ENCODE data around the gene TXNRD3. TPM values are rescaled to one million over a fixed set of nuclear protein-coding genes. Genes with fewer than 3 reads are reported as not detected.

The TXNRD3 gene
- total and polyA plus RNA-seq, 5 donors from 2014 or later, result 0.22 to 0.81 (median 0.66) TPM

- no peak overlapping the region for H3K27ac Mint-ChIP-seq
- peaks cover 0 to 4% (median under 1%) of the 10 kb centered on the region in 4 donors for H3K4me1 Mint-ChIP-seq
- ATAC-seq (ENCODE audit: low read depth in 2 of 2) (no peak), DNase-seq (no peak)
- H3K36me3 Mint-ChIP-seq, result no peaks in the 10 kb centered on the region
- Histone ChIP-seq H3K4me1 (ENCODE audit: control insufficient read depth, insufficient read depth, low read length, poor library complexity, severe bottlenecking) (no peaks in the 10 kb centered on the region), H3K9me3 (ENCODE audit: control insufficient read depth in 2 of 2, low read length in 2 of 2) (no peaks in the 10 kb centered on the region), H3K36me3 (ENCODE audit: control insufficient read depth, insufficient read depth, low read length) (no peaks in the 10 kb centered on the region), H3K27ac (ENCODE audit: insufficient read depth, low read length, poor library complexity, severe bottlenecking) (no peak overlapping the region), H3K4me3 (ENCODE audit: low read depth, low read length) (no peak overlapping the region), H3K27me3 (ENCODE audit: control insufficient read depth, insufficient read depth, low read length) (no peaks in the 10 kb centered on the region)
- H3K27me3 Mint-ChIP-seq, result no peaks in the 10 kb centered on the region
- H3K9me3 Mint-ChIP-seq, result peaks cover 0 to 3% (median 0%) of the 10 kb centered on the region in 7 donors
- no peak overlapping the region for H3K4me3 Mint-ChIP-seq
These were observed 30.6 kb upstream of the TXNRD3 start for GRCh38 chr3:126685493-126685892.

DNA sequence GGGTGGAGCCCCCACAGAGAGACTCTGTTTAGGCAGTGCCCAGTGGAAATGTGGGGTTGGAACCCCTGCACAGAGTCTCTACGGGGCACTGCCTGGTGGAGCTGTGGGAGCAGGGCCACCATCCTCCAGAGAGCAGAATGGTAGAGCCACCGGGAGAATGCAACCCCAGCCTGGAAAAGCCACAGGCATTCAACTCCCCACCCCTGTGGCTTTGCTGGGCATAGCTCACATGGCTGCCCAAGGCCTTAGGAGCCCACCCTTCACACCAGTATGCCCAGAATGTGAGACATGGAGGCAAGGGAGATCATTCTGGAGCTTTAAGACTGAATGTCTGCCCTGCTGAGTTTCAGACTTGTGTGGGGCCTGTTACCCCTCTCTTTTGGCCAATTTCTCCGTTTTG lies 30.1 kb upstream of the TXNRD3 start:
- H3K4me1 ChIP-seq (ENCODE audit: control insufficient read depth, insufficient read depth, low read length, poor library complexity, severe bottlenecking), result no peaks in the 10 kb centered on the region
- peaks cover 0 to 4% (median under 1%) of the 10 kb centered on the region in 4 donors for H3K4me1 Mint-ChIP-seq
- H3K27ac Mint-ChIP-seq, result no peak overlapping the region
- H3K36me3 ChIP-seq (ENCODE audit: control insufficient read depth, insufficient read depth, low read length), result no peaks in the 10 kb centered on the region
- H3K4me3 Mint-ChIP-seq, result no peak overlapping the region
- H3K27ac ChIP-seq (ENCODE audit: insufficient read depth, low read length, poor library complexity, severe bottlenecking), result no peak overlapping the region
- no peaks in the 10 kb centered on the region for H3K9me3 ChIP-seq (ENCODE audit: control insufficient read depth in 2 of 2, low read length in 2 of 2)
- ATAC-seq (ENCODE audit: low read depth in 2 of 2) (no peak), DNase-seq (no peak)
- H3K4me3 ChIP-seq (ENCODE audit: low read depth, low read length), result no peak overlapping the region
- H3K36me3 Mint-ChIP-seq, result no peaks in the 10 kb centered on the region
- peaks cover 0 to 3% (median 0%) of the 10 kb centered on the region in 7 donors for H3K9me3 Mint-ChIP-seq
- H3K27me3 ChIP-seq (ENCODE audit: control insufficient read depth, insufficient read depth, low read length), result no peaks in the 10 kb centered on the region
- H3K27me3 Mint-ChIP-seq, result no peaks in the 10 kb centered on the region

GRCh38 chr3:126684218-126684751 lies 29.4 kb upstream of the TXNRD3 start:
- Histone ChIP-seq H3K27ac (ENCODE audit: insufficient read depth, low read length, poor library complexity, severe bottlenecking) (no peak overlapping the region), H3K4me3 (ENCODE audit: low read depth, low read length) (no peak overlapping the region), H3K4me1 (ENCODE audit: control insufficient read depth, insufficient read depth, low read length, poor library complexity, severe bottlenecking) (no peaks in the 10 kb centered on the region), H3K27me3 (ENCODE audit: control insufficient read depth, insufficient read depth, low read length) (no peaks in the 10 kb centered on the region), H3K9me3 (ENCODE audit: control insufficient read depth in 2 of 2, low read length in 2 of 2) (no peaks in the 10 kb centered on the region), H3K36me3 (ENCODE audit: control insufficient read depth, insufficient read depth, low read length) (no peaks in the 10 kb centered on the region)
- Mint-ChIP-seq H3K27ac (no peak overlapping the region), H3K4me3 (no peak overlapping the region), H3K9me3 (peaks cover 0 to 3% (median 0%) of the 10 kb centered on the region in 7 donors), H3K36me3 (no peaks in the 10 kb centered on the region), H3K4me1 (peaks cover 0 to 4% (median under 1%) of the 10 kb centered on the region in 4 donors), H3K27me3 (peaks cover 1% of the 10 kb centered on the region)
- no peak for DNase-seq
- no peak for ATAC-seq (ENCODE audit: low read depth in 2 of 2)

DNA sequence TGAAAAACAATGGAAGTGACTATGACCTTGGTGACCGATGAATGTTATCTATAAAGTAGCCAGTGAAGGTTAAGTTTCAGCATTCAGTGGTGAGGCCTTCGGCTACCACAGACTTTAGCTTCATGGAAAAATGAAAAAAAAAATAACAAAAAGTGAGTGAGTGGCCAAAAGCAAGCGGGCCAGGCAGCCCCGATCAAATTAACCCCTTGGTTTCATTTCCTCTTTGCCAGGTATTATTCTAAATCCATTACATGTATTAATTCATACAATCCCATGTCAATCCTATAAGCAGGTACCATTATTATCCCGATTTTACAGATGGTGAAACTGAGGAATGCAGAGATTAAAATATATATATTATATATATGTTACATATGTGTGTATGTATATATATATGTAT lies 28.1 kb upstream of the TXNRD3 start:
- Mint-ChIP-seq H3K36me3 (no peaks in the 10 kb centered on the region), H3K4me1 (peaks cover 0 to 6% (median 4%) of the 10 kb centered on the region in 4 donors), H3K4me3 (no peak overlapping the region), H3K9me3 (peaks cover 0 to 3% (median 0%) of the 10 kb centered on the region in 7 donors), H3K27ac (no peak overlapping the region), H3K27me3 (peaks cover 6% of the 10 kb centered on the region)
- no peak for DNase-seq
- H3K4me1 ChIP-seq (ENCODE audit: control insufficient read depth, insufficient read depth, low read length, poor library complexity, severe bottlenecking), result peaks cover 4% of the 10 kb centered on the region
- no peak overlapping the region for H3K4me3 ChIP-seq (ENCODE audit: low read depth, low read length)
- no peaks in the 10 kb centered on the region for H3K27me3 ChIP-seq (ENCODE audit: control insufficient read depth, insufficient read depth, low read length)
- no peak for ATAC-seq (ENCODE audit: low read depth in 2 of 2)
- no peaks in the 10 kb centered on the region for H3K36me3 ChIP-seq (ENCODE audit: control insufficient read depth, insufficient read depth, low read length)
- H3K9me3 ChIP-seq (ENCODE audit: control insufficient read depth in 2 of 2, low read length in 2 of 2), result no peaks in the 10 kb centered on the region
- H3K27ac ChIP-seq (ENCODE audit: insufficient read depth, low read length, poor library complexity, severe bottlenecking), result no peak overlapping the region

GRCh38 chr3:126682009-126682408 lies 27.1 kb upstream of the TXNRD3 start:
- Mint-ChIP-seq H3K36me3 (no peaks in the 10 kb centered on the region), H3K27ac (no peak overlapping the region), H3K4me3 (no peak overlapping the region), H3K27me3 (peaks cover 6% of the 10 kb centered on the region), H3K9me3 (peaks cover 0 to 3% (median 0%) of the 10 kb centered on the region in 7 donors), H3K4me1 (peaks cover 0 to 6% (median 4%) of the 10 kb centered on the region in 4 donors)
- ATAC-seq (ENCODE audit: low read depth in 2 of 2) (no peak), DNase-seq (no peak)
- no peaks in the 10 kb centered on the region for H3K36me3 ChIP-seq (ENCODE audit: control insufficient read depth, insufficient read depth, low read length)
- H3K27ac ChIP-seq (ENCODE audit: insufficient read depth, low read length, poor library complexity, severe bottlenecking), result no peak overlapping the region
- no peak overlapping the region for H3K4me3 ChIP-seq (ENCODE audit: low read depth, low read length)
- H3K4me1 ChIP-seq (ENCODE audit: control insufficient read depth, insufficient read depth, low read length, poor library complexity, severe bottlenecking), result peaks cover 4% of the 10 kb centered on the region
- peaks cover 1% of the 10 kb centered on the region for H3K27me3 ChIP-seq (ENCODE audit: control insufficient read depth, insufficient read depth, low read length)
- no peaks in the 10 kb centered on the region for H3K9me3 ChIP-seq (ENCODE audit: control insufficient read depth in 2 of 2, low read length in 2 of 2)

GRCh38 chr3:126680667-126681055 lies 25.7 kb upstream of the TXNRD3 start:
- ATAC-seq (ENCODE audit: low read depth in 2 of 2), result no peak
- Mint-ChIP-seq H3K9me3 (peaks cover 0 to 1% (median 0%) of the 10 kb centered on the region in 7 donors), H3K4me1 (peaks cover 0 to 6% (median 4%) of the 10 kb centered on the region in 4 donors), H3K27me3 (peaks cover 11% of the 10 kb centered on the region), H3K36me3 (no peaks in the 10 kb centered on the region), H3K4me3 (no peak overlapping the region), H3K27ac (no peak overlapping the region)
- Histone ChIP-seq H3K27me3 (ENCODE audit: control insufficient read depth, insufficient read depth, low read length) (peaks cover 5% of the 10 kb centered on the region), H3K27ac (ENCODE audit: insufficient read depth, low read length, poor library complexity, severe bottlenecking) (no peak overlapping the region), H3K4me1 (ENCODE audit: control insufficient read depth, insufficient read depth, low read length, poor library complexity, severe bottlenecking) (peaks cover 4% of the 10 kb centered on the region), H3K36me3 (ENCODE audit: control insufficient read depth, insufficient read depth, low read length) (no peaks in the 10 kb centered on the region), H3K9me3 (ENCODE audit: control insufficient read depth in 2 of 2, low read length in 2 of 2) (no peaks in the 10 kb centered on the region), H3K4me3 (ENCODE audit: low read depth, low read length) (no peak overlapping the region)
- no peak for DNase-seq

GRCh38 chr3:126679831-126680666 lies 25.1 kb upstream of the TXNRD3 start:
- Histone ChIP-seq H3K27ac (ENCODE audit: insufficient read depth, low read length, poor library complexity, severe bottlenecking) (no peak overlapping the region), H3K36me3 (ENCODE audit: control insufficient read depth, insufficient read depth, low read length) (no peaks in the 10 kb centered on the region), H3K27me3 (ENCODE audit: control insufficient read depth, insufficient read depth, low read length) (peaks cover 5% of the 10 kb centered on the region), H3K9me3 (ENCODE audit: control insufficient read depth in 2 of 2, low read length in 2 of 2) (no peaks in the 10 kb centered on the region), H3K4me3 (ENCODE audit: low read depth, low read length) (no peak overlapping the region), H3K4me1 (ENCODE audit: control insufficient read depth, insufficient read depth, low read length, poor library complexity, severe bottlenecking) (peaks cover 4% of the 10 kb centered on the region)
- peaks cover 0 to 1% (median 0%) of the 10 kb centered on the region in 7 donors for H3K9me3 Mint-ChIP-seq
- H3K27me3 Mint-ChIP-seq, result peaks cover 11% of the 10 kb centered on the region
- no peak for DNase-seq
- no peaks in the 10 kb centered on the region for H3K36me3 Mint-ChIP-seq
- H3K4me1 Mint-ChIP-seq, result peaks cover 0 to 6% (median 3%) of the 10 kb centered on the region in 4 donors
- H3K4me3 Mint-ChIP-seq, result no peak overlapping the region
- no peak for ATAC-seq (ENCODE audit: low read depth in 2 of 2)
- H3K27ac Mint-ChIP-seq, result no peak overlapping the region
